Heart left ventricle (tissue), 16 donors: Measurements from ENCODE around the gene PLCH1. TPM values are rescaled to one million over a fixed set of nuclear protein-coding genes. Genes with fewer than 3 reads are reported as not detected.

Experiments
- ATAC-seq, 4 donors: fragments of 200-7000 bp; cut with Tn5 transposase; one replicate each; pipeline ENCODE4 v1.9.1; 2020 to 2022; ENCODE audit warnings: moderate library complexity in 4 of 4, mild to moderate bottlenecking in 3 of 4, moderate number of reproducible peaks in 1 of 4
- DNase-seq, 5 donors: peaks; one replicate each; pipeline ENCODE4 v3.0.0-alpha.2; 2020
- H3K27ac ChIP-seq, 12 donors: fragments of 200-600 bp; sonication (generic) in 4 of 12; one replicate each; pipeline versions ENCODE4 v1.5.0 to v1.8.0; 2016 to 2022; ENCODE audit warnings: mild to moderate bottlenecking in 2 of 12
- H3K27me3 ChIP-seq, 9 donors: fragments of 200-600 bp; sonication (generic) in 2 of 9; one replicate each; pipeline versions ENCODE4 v1.5.1 to v1.8.0; 2016 to 2022; ENCODE audit warnings: mild to moderate bottlenecking in 3 of 9
- H3K36me3 ChIP-seq, 9 donors: fragments of 200-600 bp; sonication (generic) in 2 of 9; one replicate each; pipeline versions ENCODE4 v1.5.0 to v1.8.0; 2018 to 2022; ENCODE audit warnings: mild to moderate bottlenecking in 2 of 9
- H3K4me1 ChIP-seq, 12 donors: fragments of 200-600 bp; sonication (generic) in 4 of 12; one replicate each; pipeline versions ENCODE4 v1.5.0 to v1.8.0; 2016 to 2022; ENCODE audit warnings: mild to moderate bottlenecking in 3 of 12
- H3K4me3 ChIP-seq, 12 donors: fragments of 200-600 bp; sonication (generic) in 4 of 12; one replicate each; pipeline versions ENCODE4 v1.5.0 to v1.8.0; 2017 to 2022; ENCODE audit warnings: mild to moderate bottlenecking in 9 of 12, moderate library complexity in 4 of 12
- H3K9me3 ChIP-seq, 12 donors: fragments of 200-600 bp; sonication (generic) in 4 of 12; one replicate each; pipeline versions ENCODE4 v1.5.0 to v1.8.0; 2016 to 2022; ENCODE audit warnings: mild to moderate bottlenecking in 1 of 12
- CTCF ChIP-seq, 12 donors: fragments of 200-600 bp; sonication (generic) in 4 of 12; IDR thresholded peaks; one replicate each; pipeline versions ENCODE4 v1.5.0 to v1.8.0; 2018 to 2022; ENCODE audit warnings: antibody characterized with exemption in 12 of 12, mild to moderate bottlenecking in 5 of 12
- POLR2A ChIP-seq, 2 donors: fragments of 450-650 bp; IDR thresholded peaks; one replicate each; pipeline ENCODE4 v1.6.1; 2017; ENCODE audit warnings: antibody characterized with exemption in 2 of 2, mild to moderate bottlenecking in 2 of 2, moderate library complexity in 2 of 2
- WGBS, 4 donors: extraction: QIAGEN DNeasy Blood & Tissue Kit in 2 of 4; methylation state at CpG; one replicate each; pipeline versions ENCODE4 v1.1.5 to v1.1.7; 2013 to 2018; 5-methylcytosine and 5-hydroxymethylcytosine counted together
- intact Hi-C, 10 donors: fragments of 100-400 bp; cut with DNase I; formaldehyde crosslinking; loops; one replicate each; pipeline versions ENCODE4 v1.11.1 to v1.14.2; 2022
- polyA plus RNA-seq, 2 donors: library from polyadenylated mRNA; stranded (reverse); fragments of 200-250 nt; gene quantifications; one replicate each; pipeline ENCODE4 v1.2.3, GENCODE V29; 2013
- total RNA-seq, 9 donors: library from RNA; depleted of rRNA in 2 of 9; stranded (reverse); fragments of >200 nt in 2 of 9; fragmentation: NEBNext Ultra II Directional in 3 of 9; extraction: Animal tissue kit (Norgen Biotek cat#: 25700) in 3 of 9; gene quantifications; one replicate each; pipeline versions ENCODE4 v1.1.0 to v1.2.4, GENCODE V29; 2016 to 2023
- donor health status: ischemic (EF 13 %, LVEDD 7.1; RV severe dilation, severe dysfunction).
- donor health status: healthy with polysubstance abuse.
- donor health status: DM: no; HTN: yes; CAD: no.
- donor health status: DM: no; HTN: no; CAD: no.
- donor health status: ischemic (EF 25% LVEDD 6.9; RV normal size, moderate dysfunction).
- donor health status: ischemic (EF 25% LVEDD 5.7; RV mildly dilated, moderate dysfunction).
- donor health status: healthy.
- donor health status: DM: yes; HTN: yes; CAD: no.
- donor health status: ischemic (EF 35%, LVEDD 5.7; RV mildly dilated, moderate dysfunction).
- donor health status: nonischemic (EF 11% LVEDD 7.7; RV severe dilation, severe dysfunction).
- donor health status: DM: yes; HTN: yes; CAD: no.
- donor health status: PGD.
- donor health status: ischemic (EF 29% LVEDD 5.4; RV normal size, mild dysfunction).
- donor health status: nonischemic (EF 23%, LVEDD 6.1; RV moderate dilation, normal function).

Gene PLCH1
- total and polyA plus RNA-seq, 11 donors: 0.07 to 2.7 (median 0.23) TPM

GRCh38 chr3:155663467-155664212 lies 81.2 kb downstream of the PLCH1 start:
- Histone ChIP-seq H3K27me3 (no peaks in the 10 kb centered on the region), H3K36me3 (no peaks in the 10 kb centered on the region), H3K4me1 (peaks cover 0 to 14% (median 0%) of the 10 kb centered on the region in 12 donors), H3K27ac (no peak overlapping the region), H3K9me3 (no peaks in the 10 kb centered on the region), H3K4me3 (no peak overlapping the region)
- no peak for TF ChIP-seq CTCF (IDR thresholded peaks at IDR 0.05)
- no peak for TF ChIP-seq POLR2A (IDR thresholded peaks at IDR 0.05)
- DNase-seq (no peak), ATAC-seq (no peak)
- intact Hi-C loops: no loop called here
- 76 to 89% (median 82%) methylated on average over 3 of the region's 3 CpGs for WGBS, 4 donors

- peaks cover 0 to 14% (median 0%) of the 10 kb centered on the region in 12 donors for H3K4me1 ChIP-seq
- no peak overlapping the region for H3K27ac ChIP-seq
- H3K36me3 ChIP-seq: no peaks in the 10 kb centered on the region
- no peak for DNase-seq
- TF ChIP-seq CTCF (IDR thresholded peaks at IDR 0.05) (no peak), POLR2A (IDR thresholded peaks at IDR 0.05) (no peak)
- H3K9me3 ChIP-seq: no peaks in the 10 kb centered on the region
- H3K4me3 ChIP-seq: no peak overlapping the region
- intact Hi-C loops: no loop called here
- H3K27me3 ChIP-seq: no peaks in the 10 kb centered on the region
- ATAC-seq: no peak
Measured at GRCh38 chr3:155661760-155662159, 83.1 kb downstream of the PLCH1 start.

GRCh38 chr3:155661042-155661441 lies 83.8 kb downstream of the PLCH1 start:
- 80 to 95% (median 88%) methylated on average over 1 of the region's 1 CpG for WGBS, 4 donors
- DNase-seq (no peak), ATAC-seq (no peak)
- no peaks in the 10 kb centered on the region for H3K36me3 ChIP-seq
- H3K9me3 ChIP-seq: no peaks in the 10 kb centered on the region
- intact Hi-C loops: no loop called here
- no peak overlapping the region for H3K4me3 ChIP-seq
- H3K27ac ChIP-seq: no peak overlapping the region
- H3K4me1 ChIP-seq: peaks cover 0 to 14% (median 0%) of the 10 kb centered on the region in 12 donors
- no peaks in the 10 kb centered on the region for H3K27me3 ChIP-seq
- TF ChIP-seq POLR2A (IDR thresholded peaks at IDR 0.05): no peak
- no peak for TF ChIP-seq CTCF (IDR thresholded peaks at IDR 0.05)

- Histone ChIP-seq H3K27ac (no peak overlapping the region), H3K4me1 (no peaks in the 10 kb centered on the region), H3K36me3 (no peaks in the 10 kb centered on the region), H3K9me3 (no peaks in the 10 kb centered on the region), H3K4me3 (no peak overlapping the region), H3K27me3 (no peaks in the 10 kb centered on the region)
- 68 to 77% (median 75%) methylated on average over 4 of the region's 4 CpGs for WGBS, 4 donors
- intact Hi-C loops: no loop called here
- DNase-seq (no peak), ATAC-seq (no peak)
- TF ChIP-seq POLR2A (IDR thresholded peaks at IDR 0.05) (no peak), CTCF (IDR thresholded peaks at IDR 0.05) (no peak)
Measured at GRCh38 chr3:155658671-155659261, 86.1 kb downstream of the PLCH1 start.
